MM.1S (cell line): Measurements from ENCODE around the gene CDH22.

Experiments used
- EZH2 ChIP-seq: fragments of 300-600 bp; sonication (generic); optimal IDR thresholded peaks from 2 replicates; pipeline ENCODE3; 2017; ENCODE audit warnings: low read depth, mild to moderate bottlenecking, antibody characterized with exemption, low read length, mixed read lengths
- EZH2phosphoT487 ChIP-seq: fragments of 300-600 bp; sonication (generic); IDR thresholded peaks from 2 replicates; pipeline ENCODE4 v1.6.1; 2018; ENCODE audit warnings: antibody characterized with exemption, low read length
- TF ChIP-seq, protein P1 (sequence below): fragments of 300-600 bp; sonication (generic); IDR thresholded peaks from 2 replicates; pipeline ENCODE4 v1.5.1; 2016; ENCODE audit warnings: antibody characterized with exemption, low read length, mixed read lengths

GRCh38 chr20:46174469-46175126, 133.7 kb downstream of the CDH22 start:
- TF ChIP-seq, protein P1, sequence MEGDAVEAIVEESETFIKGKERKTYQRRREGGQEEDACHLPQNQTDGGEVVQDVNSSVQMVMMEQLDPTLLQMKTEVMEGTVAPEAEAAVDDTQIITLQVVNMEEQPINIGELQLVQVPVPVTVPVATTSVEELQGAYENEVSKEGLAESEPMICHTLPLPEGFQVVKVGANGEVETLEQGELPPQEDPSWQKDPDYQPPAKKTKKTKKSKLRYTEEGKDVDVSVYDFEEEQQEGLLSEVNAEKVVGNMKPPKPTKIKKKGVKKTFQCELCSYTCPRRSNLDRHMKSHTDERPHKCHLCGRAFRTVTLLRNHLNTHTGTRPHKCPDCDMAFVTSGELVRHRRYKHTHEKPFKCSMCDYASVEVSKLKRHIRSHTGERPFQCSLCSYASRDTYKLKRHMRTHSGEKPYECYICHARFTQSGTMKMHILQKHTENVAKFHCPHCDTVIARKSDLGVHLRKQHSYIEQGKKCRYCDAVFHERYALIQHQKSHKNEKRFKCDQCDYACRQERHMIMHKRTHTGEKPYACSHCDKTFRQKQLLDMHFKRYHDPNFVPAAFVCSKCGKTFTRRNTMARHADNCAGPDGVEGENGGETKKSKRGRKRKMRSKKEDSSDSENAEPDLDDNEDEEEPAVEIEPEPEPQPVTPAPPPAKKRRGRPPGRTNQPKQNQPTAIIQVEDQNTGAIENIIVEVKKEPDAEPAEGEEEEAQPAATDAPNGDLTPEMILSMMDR: peak; percentile 42
- no peak for TF ChIP-seq EZH2
- TF ChIP-seq EZH2phosphoT487: no peak
